ENCODE data around the gene MDP1.

The MDP1 gene

DNA sequence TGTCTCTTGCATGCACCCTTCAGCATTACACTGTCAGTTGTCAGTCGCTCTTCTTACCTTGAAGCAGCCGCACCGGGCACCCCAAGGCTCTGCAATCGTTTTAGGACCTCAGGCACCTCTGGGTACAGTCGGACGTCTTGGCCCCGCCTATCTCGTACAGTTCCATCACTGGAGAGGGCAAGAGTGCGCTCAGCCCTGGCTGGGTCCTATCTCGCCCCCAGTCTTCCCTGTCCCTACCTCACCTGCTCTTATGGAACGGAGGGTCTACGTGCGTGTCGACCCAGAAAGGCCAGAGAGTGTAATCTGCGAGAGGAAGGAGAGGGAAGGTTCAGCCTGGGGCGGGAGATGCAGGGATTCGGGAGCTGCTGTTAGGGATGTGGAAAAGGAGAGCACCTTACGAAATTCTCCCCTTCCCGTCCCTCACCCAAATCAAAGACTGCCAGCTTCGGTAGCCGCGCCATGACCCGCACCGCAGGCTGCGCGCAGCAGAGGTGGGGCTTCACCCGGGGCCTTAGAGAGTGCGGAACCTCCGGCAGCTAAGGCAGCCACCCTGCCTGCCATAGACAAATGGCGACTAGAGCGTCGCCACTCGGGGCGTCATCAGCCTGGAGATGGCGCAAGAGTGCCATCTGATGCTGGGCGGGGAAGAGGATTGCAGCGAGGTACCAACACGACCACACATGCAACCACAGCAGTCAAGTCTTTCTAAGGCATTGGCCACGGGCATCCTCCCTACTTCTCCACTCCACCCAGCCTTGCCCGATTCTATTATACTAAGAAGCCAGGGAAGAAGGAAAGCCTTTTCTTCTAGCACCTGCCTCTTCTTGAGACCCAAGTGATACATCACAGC is at the start of gene MDP1:
Gene MDP1 (minus strand): TSS at position 572 of the 850 bp plus-strand sequence. CDS start 111 bp downstream, at position 461.
- DNase-seq: peak; percentile 64

DNA sequence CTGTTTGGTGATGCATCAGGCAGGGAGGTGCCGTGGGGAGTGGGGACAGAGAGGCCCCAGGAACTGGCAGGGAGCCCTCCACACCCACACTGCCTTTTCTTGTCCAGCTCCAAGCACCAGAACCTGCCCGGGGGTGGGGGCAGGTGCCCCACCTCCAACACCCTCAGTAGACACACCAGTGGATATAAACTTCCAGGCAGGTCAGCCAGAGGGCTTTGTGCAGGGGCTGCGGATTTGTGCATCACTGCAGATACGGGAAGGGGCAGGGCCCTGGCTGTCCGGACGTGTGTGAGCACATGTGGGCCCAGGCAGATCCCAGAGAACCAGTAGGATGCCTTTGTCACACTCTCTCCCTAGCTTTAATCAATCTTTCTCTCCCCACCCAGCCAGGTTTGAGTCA is 48.4 kb upstream of the MDP1 start:
- no peak for DNase-seq

DNA sequence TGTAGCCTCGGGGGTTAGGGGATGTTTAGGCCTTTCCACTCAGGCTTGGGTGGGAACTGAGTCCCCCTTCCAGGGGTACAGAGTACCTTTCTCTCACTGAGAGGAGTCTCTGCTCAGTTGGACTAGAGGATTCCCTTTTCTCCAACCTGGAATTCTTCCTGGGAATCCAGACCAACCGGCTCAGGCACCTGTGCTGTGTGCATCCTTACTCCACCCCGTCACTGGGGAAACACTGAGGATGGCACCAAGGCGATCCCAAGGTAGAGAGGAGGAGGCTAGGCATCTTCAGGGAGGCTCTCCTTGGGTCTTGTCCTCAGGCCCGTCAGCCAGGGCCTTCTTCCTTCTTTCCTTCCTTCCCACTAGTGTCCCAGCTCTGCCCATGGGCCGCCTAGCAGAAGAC is 48.0 kb upstream of the MDP1 start:
- DNase-seq: no peak

DNA sequence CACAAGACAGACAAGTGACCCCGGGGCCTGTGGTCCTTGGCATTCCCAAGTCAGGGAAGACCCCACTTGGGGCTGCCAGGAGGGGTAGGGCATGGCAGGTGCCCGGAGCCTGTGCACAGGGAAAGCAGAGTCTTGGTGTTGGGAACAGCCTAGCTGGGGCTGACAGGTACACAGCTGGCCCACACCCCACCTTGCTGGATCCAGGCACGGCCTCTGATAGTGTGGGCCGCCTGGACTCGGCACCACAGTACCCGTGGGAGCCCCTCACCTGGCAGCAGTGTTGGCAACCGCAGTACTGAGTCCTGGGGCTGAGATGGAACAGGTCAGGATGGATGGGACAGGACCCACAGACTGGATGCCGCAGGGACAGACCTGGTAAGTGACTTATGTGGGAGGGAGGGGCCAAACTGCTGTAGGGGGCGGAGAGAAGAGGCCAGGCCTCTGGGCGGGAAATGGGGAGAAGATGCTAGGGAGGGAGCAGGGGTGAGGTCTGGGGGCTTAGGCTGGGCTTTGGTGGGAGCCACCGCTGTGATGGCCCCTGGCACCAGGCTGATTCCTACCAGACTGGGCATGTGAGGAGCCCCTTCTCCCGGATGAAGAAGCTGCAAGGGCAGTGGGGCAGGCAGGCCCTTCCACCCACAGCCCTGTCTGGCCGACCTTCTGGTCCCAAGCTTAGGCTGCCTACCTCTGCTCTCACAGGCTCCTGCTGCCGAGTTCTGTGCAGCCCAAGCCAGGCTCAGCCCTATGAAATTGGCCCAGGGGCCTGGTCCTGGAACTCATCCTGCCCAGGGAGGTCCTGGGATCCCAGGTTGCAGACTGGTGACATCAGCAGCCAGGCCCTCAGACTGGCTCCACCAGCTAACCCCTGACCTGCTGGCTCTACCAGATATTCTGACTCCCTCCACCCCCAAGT is 47.2 kb upstream of the MDP1 start, which contains the start of gene TGM1:
Gene TGM1 (minus strand): TSS at position 357 of the 913 bp plus-strand sequence. CDS start 825 bp downstream, outside the sequence.
- no peak for DNase-seq

DNA sequence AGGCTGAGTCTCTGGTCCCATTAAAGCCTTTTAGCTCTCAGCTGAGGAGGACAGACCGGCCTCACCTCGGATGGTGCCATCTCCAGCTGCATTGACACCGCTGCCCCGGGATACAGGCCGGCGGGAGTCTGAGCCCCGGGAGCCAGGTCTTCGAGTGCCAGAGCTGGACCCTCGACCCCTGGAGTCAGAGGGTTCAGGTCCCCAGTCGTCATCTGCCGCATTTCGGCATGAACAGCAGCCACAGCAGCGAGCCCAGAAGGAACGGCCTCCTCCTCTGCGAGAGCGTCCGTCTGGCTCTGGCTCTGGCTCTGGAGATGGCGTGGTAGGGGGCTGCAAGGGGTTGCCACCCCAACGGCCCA is 46.1 kb upstream of the MDP1 start:
- no peak for DNase-seq

DNA sequence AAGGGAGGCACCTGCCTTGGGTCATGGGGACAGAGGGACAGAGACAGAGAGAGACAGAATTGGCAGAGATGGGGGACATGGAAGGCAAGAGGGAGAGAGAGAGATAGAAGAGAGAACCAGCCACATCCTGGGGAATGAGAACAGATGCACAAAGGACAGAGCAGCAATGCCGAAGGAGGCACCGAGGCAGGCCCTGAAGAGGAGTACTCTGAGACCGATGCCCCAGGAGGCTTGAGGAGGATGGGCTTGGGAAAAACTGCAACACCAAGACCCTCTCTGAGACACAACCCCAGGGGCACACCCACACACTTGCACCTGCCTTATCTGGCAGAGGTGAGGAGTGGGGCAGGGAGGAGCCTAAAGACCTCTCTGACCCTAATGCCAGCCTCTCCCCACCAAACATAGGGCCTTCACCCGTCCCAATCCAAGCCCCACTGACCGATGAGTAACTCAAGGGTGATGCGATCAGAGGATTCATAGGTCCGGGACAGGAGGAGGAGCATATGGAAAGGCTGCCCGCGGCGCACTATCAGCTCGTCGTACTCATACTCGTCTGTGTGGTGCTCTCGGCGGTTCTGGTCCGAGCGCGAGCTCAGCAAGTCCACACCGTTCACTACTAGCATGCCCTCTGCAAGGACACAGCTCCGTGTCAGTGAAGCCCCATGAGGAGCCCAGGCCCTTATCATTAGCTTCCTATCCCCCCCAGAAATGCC is 45.5 kb upstream of the MDP1 start:
- no peak for DNase-seq

DNA sequence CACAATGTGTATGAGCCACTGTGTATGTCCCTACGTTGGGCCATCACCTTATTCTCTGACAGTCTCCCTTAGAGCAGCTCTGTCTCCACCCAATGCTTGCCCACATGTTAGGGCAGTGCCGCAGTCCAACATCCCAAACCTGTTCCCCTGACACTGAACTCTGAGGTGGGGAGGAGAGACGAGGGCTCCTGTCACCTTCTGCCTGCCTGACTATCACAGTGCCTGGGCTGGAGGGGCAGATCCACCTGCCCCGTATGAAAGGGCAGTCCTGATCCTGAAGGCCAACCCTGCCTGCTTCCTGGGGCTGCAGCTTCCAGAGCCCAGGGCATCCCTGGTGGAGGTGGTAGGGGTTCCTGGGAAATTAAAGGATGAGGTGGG is 44.9 kb upstream of the MDP1 start:
- DNase-seq: no peak

DNA sequence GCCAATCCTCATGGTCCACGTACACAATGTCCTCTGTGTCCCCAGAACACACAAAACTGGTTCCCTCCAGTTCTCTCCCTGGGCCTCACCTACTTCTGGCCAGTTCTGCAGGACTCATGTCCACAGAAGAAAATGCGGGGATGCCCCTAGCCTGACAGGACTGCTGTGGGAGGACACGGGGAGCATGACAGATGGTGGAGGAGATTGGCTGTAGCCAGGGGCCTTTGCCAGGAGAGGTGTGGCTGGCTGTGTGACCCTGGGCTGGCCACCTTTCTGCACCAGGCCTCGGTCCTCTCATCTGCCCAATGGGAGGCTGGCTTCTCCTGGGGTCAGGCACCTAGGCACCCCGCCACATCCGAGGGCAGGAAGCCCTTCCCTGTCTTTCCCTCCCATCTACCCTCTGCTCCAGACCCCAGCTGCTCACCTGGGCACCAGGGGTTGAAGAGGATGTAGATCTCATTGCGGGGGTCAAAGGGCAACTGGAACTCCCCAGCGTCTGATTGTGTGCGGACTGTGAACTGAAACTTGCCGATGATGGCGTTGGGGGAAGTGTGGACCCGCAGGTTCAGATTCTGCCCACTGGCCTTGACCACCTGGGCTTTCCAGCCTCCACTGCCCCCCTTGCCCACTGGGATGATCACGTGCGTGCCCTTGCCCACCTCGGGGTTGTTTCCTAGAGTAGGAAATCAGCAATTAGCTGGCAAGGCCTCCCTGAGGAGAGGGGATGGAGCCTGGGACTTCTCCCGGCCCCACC is 44.3 kb upstream of the MDP1 start:
- no peak for DNase-seq

DNA sequence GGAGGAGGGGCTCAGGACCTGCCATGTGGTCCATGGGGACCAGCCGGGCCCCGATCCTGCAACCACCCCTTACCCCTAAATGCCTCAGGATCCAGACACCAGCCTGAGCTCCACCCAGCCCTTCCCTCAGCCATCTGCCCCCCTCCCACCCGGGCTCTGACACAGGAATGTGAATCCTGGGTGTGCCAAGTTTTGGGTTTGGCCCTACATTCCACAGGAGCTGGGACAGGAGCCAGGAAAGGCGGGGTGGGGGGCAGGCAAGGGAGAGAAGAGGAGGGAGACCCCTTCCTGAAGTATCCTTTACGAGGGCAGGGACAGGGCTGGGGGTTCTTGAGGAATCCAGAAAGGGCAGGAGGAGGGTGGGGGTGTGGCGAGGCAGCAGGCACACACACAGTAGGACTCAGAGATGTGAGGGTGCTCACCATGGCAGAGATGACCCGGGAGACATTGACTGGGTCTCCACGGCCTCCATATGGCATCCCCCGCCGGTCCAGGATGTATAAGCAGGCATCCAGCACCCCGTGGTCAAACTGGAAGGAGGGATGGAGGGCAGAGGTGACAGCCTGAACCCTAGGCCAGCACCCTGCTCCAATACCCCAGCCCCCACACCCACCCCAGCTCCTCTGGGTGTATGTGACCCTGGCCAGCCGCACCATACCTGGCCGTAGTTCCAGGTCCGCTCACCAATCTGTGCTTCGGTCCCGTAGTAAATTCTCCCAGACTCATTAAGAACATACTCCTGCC is 43.6 kb upstream of the MDP1 start:
- DNase-seq: no peak

DNA sequence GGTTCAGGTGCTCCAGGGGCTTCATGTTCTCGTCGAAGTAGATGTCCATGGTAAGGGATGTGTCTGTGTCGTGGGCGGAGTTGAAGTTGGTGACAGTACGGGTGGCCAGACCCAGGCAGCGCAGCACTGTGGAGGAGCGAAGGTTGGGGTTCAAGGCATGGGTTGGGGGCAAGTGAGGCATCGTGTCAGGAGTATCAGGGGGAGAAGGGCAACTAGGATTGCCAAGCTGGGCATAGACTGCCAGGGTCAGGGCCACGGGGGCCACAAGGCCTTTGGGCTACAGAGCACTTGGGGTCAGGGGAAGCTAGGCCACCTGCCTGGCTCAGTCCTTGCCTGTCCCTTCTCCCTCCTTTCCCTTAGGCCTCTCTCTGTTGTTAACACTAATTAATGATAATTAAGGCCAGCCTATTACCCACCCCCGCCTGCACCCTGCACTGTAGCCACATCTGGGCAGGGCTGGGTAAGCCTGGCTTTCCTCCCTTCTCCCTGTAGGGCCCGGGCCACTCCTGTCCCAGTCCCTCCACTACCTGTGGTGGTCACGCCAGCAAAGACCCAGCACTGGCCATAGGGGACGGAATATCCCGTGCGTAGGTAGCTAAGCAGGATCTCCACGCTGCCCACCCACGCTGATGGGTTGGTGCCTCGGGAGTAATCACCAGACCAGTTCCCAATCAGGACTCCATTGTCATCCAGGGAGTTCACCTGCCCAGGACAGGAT is 42.8 kb upstream of the MDP1 start:
- DNase-seq: no peak

DNA sequence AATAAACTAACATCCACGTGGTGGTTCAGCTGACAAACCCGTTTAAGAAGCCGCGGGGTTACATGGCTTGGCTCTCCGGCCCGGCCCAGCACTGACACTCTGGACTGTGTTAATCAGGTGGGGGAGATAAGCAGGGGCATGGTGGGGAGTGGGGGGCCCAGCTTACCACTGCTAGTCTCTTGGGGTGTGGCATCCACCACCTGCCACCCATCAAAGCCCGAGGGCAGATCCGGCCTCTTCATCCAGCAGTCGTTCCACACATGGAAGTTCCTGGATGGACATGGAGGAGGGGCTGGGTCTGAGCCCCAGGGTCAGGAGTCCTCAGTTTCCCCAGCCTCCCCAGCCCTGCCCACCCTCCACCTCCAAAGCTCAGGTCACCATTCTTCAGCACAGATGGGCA is 42.3 kb upstream of the MDP1 start:
- no peak for DNase-seq

DNA sequence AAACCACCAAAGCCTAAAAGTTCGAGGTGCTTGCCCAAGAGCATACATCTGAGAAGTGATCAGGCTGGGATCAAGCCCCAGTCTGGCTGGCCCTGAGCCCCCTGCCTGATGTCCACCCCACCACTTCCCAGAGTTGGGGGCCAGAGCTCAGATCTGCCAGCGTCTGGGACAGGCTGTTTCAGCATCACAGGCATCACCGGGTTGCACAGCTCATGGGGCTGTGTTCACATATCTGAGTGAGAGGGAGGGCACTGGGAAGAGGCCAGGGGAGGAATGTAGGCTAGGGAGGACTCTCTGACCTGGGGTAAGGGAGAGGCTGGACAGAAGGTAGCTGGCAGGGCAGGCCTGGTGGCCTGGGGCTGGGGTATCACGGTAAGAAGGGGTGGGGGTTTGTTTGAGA is 41.1 kb upstream of the MDP1 start:
- no peak for DNase-seq

DNA sequence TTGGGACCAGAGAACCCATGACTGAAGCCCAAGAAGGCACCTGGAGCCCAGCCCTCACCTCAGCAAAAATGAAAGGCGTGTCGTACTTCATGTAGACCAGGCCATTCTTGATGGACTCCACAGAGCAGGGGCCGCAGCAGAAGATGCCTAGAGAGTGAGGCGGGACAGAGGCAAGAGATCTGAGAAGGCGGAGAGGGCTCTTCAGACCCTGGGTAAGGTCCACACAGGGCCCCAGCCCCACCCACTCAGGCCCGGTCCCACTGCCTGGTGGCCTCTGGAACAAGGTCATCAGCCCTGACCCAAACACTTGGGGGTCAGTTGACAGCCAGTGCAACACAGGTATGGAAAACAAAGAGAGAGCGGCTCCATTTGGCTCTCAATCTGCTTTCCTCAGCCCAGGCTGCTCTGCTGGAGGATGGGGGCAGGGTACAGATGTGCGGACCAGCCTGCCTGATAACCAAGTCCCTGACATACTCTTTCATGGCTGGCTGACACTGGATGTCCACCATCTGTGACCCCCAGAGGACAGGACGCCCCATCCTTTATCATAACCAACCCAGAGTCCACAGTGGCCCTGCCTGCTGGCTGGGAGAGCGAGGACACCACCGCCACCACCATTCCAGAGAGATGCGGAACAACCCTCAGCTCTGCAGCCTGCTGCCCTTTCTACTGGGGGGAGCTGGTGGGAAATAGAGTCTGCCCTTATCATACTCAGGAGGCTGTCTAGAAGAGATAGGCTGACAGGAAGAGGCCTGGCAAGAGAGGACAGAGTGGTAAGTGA is 40.3 kb upstream of the MDP1 start:
- no peak for DNase-seq

DNA sequence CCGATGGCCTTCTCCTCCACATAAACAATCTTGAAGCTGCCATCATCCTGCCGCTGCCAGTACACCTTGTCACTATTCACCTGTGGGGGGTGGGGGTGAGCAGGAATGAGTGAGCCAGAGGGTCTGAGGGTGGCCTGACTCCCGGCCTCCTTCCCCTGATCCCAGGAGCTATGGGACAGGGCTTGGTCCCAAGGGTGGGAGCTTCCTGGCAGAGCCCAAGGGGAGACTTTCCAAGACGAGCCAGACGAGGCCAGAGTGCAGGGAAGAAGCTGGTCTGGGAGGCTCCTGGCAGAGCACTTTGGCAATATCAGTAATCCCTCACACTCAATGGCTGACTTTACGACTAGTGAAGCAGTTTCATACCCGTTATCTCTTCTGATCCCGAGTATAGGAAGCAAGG is 39.6 kb upstream of the MDP1 start:
- DNase-seq: no peak

DNA sequence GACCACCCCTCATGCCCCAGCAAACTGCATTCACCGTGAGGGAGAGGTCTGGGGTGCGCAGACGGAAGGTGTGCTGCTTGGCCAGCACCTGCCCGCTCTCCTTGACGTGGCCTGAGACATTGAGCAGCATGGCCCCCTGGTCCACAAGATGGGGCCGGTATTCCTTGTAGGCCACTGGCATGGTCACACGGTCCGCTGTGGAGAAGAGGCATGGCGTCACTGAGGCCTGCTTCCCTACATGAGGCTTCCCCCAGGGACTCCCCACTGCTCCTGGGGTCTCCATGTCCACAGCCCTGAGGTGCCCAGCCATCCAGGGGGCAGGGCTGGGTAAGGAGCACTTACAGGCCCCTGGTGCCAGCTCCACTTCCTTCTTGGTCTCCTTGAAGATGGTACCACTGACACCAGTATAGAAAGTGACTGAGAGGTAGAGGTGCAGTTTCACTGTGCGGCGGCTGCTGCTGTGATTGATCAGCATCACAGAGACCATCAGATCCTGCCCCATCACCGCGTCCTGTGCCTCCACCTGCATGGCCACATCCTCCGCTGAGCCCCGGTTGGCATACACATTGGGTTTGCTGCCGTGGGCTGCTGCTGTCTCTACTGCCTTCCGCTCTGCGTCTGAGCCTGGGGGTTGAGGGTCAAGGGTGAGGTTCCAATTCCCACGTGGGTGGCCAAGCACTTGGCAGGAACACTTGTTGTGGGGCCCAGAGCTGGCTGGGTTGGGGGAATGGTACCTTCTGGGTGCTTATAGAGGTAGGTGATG is 38.9 kb upstream of the MDP1 start:
- no peak for DNase-seq

DNA sequence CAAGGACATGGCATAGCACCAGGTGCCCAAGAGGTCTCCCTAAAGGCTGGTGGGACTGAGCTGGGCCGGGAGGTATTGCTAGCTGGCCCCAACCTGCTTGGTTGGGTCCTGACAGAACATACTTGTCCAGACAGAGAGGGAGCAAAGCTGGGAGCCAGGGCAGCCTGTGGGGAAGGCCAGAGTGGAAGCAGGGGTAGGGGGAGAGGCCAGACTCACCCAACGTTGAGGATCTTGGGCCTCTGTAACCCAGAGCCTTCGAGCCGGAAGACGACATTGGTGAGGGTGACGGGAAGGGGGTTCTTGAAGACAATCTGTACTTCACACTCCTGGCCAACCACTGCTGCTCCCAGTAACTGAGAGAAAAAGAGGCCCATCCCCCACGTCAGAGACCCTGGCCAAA is 38.1 kb upstream of the MDP1 start:
- DNase-seq: no peak

DNA sequence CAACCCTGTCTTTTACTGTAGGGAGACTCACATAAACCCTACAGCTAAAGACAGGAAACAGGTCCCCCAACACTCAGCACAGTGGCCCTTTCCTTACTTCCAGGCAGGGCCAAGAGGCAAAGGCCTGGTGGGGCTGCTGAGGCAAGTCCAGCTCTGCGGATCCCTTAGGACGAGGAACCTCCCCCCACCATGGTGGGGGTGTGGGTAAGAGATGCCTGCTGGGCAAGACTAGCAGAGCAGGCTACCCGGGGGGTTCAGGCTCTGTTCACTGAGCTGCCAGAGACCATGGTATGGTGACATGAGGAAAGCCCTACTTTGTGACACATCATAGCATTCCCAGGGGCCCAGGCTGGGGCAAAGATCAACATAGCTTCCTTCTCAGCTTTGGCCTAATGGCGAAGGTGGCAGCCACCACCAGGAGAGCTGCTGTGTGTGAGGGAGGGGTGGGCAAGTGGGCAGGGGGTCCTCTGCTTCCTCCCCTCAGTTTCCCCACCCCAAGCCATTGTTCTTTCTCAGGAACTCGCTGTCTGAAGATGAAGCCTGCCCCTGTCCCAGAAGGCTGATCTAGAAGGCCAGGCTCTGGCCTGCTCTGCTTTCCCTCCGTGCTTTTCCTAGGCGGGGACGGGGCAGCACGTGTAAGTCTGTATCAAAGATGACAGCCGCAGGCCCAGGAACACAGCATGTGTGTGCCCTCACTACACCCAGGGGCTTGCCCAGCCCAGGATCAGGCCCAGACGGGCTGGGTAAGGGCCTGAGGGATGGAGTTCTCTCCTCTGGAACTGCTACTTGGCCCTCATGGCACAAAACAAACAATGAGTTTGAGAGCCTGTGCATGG is 36.6 kb upstream of the MDP1 start:
- no peak for DNase-seq

DNA sequence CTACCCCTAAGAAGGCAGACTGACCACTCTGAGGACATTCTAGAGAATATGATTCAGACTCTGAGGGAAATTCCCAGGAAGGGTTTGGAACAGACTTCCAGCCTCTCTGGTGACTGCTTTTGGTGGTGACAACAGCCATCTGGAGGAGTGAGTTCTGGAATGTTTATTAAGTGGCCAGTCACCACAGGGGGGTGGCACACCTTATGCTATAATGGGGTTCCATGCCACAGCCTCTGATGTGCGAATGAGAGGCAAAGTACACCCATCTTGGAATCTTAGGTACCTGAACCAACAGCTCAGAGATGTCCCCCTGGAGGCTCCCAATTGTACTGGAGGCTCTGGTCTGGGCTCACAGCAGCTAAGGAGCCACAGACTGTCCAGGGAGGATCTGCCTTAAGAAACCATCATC is 36.0 kb upstream of the MDP1 start:
- DNase-seq: no peak

DNA sequence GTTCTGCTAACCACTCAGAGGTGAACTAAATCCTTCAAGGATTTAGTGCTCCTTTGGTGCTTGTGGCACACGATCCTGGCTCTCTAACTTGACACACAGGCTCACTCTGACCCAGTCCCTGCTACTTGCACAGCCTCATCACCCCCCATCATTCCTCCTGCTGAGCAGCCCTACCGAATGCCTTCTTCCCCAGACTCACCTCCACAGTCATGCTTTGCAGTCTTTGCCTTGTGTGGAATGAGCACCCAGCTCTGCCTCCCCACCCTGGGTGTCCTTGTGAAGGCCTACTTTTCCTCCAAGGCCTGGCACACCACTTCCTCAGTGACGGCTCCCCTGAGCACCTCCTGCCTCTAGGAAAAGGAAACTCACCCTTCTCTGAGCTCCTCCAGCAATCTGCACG is 34.5 kb upstream of the MDP1 start:
- no peak for DNase-seq
